Measurements from ENCODE around the gene PDE11A.

- no peak for TF ChIP-seq POLR2AphosphoS5 (IDR thresholded peaks at IDR 0.05; ENCODE audit: low read depth, low read length)
- no peak for TF ChIP-seq POLR2A (IDR thresholded peaks at IDR 0.05; ENCODE audit: low read depth, low read length)
- no peak for TF ChIP-seq TAF1 (IDR thresholded peaks at IDR 0.05; ENCODE audit: borderline replicate concordance, low read depth, low read length)
Observed at GRCh38 chr2:178012639-178013038, 59.9 kb downstream of the PDE11A start.

All from GM12892 (cell line).